ENCODE measurements around the gene ELP4.
"Not testable (repeated sequence)": the region's sequence is repeated elsewhere in the genome, so short reads cannot be mapped to it uniquely, and the experiment has no call there.

ELP4 gene

GRCh38 chr11:31702966-31703365 is 193.4 kb downstream of the ELP4 start:
- DNase-seq (ENCODE audit: low read depth in 3 of 3): no peak

DNA sequence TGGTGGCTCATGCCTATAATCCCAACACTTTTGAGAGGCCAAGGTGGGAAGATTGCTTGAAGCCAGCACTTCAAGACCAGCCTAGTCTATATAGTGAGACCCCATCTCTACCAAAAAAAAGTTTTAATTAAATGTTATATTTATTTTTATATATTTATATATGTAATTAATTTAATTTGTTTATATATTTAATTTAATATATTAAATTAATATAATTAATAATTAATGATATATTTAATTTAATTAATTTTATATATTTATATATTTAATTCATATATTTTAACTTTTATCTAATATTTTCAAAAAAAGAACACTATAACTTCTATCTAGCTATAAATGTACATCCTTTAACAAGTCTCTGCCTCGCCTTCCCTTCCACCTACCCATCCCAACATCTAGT is 196.8 kb downstream of the ELP4 start:
- no peak for DNase-seq (ENCODE audit: low read depth in 3 of 3)

- DNase-seq (ENCODE audit: low read depth in 3 of 3): no peak
These were observed 201.6 kb downstream of the ELP4 start for GRCh38 chr11:31711137-31711536.

DNA sequence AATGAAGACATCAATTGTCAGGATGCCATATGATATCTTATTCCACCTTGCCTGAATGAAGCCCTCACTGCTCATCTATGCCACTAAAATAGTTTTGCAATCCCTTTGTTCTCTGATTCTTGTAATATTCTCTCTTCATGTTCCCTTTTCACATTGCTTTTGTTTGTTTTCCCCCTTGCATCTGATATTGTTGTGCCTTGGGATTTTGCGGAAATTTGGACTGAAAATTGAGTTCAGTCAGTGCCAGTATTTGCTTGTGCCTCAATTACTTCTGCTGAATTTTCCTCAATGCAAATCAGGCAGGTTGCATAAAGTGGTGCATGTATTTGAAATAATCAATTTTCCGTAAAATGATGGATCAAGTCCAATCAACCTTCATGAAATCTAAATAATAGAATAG is 203.3 kb downstream of the ELP4 start:
- no peak for DNase-seq (ENCODE audit: low read depth in 3 of 3)

- no peak for DNase-seq (ENCODE audit: low read depth in 3 of 3)
These were observed 205.3 kb downstream of the ELP4 start for GRCh38 chr11:31714840-31715239.

DNA sequence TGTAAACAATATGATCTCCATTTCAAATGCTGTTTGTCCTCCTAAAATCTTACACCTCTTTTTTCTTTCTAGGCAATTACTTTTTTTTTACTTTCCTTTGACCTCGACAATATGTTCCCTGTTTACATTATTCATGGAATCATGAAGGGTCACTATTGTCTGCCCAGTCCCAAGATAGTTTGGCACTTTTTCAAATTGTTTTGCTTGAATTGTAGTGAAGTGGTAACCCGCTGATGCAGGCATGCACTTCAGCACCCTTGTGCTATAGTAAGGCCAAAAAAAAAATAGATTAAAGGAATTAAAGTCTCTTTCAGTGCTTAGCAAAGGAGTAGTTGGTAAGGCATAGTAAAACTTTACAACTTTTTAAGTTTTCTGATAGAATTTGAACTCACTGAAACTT is 210.7 kb downstream of the ELP4 start:
- DNase-seq (ENCODE audit: low read depth in 3 of 3): no peak

GRCh38 chr11:31720671-31721365 is 211.3 kb downstream of the ELP4 start:
- DNase-seq (ENCODE audit: low read depth in 3 of 3): no peak

- DNase-seq (ENCODE audit: low read depth in 3 of 3): no peak
These were observed 213.2 kb downstream of the ELP4 start for GRCh38 chr11:31722754-31723153.

DNA sequence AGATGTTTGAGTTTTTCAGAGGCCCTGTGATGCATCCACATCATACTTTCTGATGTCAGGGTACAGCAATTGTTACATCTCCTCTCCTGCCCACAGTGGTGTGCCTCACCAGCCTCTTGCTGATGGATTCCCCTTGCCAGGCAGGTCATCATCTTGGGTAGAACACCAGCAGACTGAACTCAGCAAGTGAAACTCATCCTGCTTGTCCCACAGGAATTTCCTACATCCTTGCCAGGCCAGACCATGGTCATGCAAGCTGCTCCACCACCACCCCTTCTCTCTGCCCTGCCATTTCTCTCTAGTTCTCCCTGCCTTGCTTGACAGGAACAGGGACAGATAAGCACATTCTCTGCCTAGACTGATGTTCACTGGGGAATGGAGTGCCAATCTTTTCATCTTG is 215.6 kb downstream of the ELP4 start:
- no peak for DNase-seq (ENCODE audit: low read depth in 3 of 3)

GRCh38 chr11:31728432-31728831 is 218.9 kb downstream of the ELP4 start:
- DNase-seq (ENCODE audit: low read depth in 3 of 3): no peak

- DNase-seq (ENCODE audit: low read depth in 3 of 3): no peak
These were observed 230.6 kb downstream of the ELP4 start for GRCh38 chr11:31740131-31740530.

- DNase-seq (ENCODE audit: low read depth in 3 of 3): not testable (repeated sequence)
These were observed 231.3 kb downstream of the ELP4 start for GRCh38 chr11:31740731-31741368.

GRCh38 chr11:31747581-31747980 is 238.0 kb downstream of the ELP4 start:
- no peak for DNase-seq (ENCODE audit: low read depth in 3 of 3)

GRCh38 chr11:31757260-31757835 is 247.8 kb downstream of the ELP4 start:
- DNase-seq (ENCODE audit: low read depth in 3 of 3): no peak

DNA sequence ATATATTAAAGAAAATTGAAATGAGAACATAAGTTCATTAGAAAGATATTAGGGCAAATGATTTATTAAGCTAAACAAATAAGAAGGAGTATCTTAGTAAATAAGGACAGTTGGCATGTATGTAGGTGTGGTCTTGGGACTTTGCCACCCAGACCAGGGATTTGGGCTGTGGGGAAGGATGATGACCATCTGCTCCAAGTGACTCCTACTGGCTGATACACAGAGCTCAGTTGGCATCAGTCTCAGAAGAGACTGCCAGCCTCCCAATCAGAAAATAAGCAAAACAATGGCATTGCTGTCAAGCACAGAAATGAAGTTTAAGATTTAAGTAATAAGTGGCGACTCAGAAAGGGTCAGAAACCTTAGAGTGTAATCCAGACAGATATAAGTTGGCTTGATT is 252.1 kb downstream of the ELP4 start:
- DNase-seq (ENCODE audit: low read depth in 3 of 3): no peak

DNA sequence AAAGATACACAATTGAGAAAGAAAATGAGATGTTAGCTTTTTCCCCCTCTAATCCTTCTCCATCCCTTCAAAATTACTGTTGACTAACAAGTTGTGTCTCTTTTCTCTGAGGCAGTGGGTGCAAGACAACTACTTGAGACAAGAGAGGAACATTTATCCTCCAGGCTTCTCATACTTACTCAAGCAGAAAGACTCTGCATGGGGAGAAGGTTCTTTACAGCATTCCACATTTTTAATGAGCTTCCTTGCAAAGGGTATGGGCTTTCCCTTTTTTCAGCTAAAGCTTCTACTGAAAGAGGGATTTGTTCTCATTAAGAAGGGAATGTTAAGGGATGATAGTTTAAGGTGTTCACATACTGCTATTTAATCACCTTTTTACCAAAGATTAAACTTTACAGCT is 253.7 kb downstream of the ELP4 start:
- no peak for DNase-seq (ENCODE audit: low read depth in 3 of 3)

GRCh38 chr11:31764261-31764660 is 254.7 kb downstream of the ELP4 start:
- DNase-seq (ENCODE audit: low read depth in 3 of 3): no peak

GRCh38 chr11:31764766-31765165 is 255.2 kb downstream of the ELP4 start:
- DNase-seq (ENCODE audit: low read depth in 3 of 3): no peak

- DNase-seq (ENCODE audit: low read depth in 3 of 3): no peak
These were observed 257.5 kb downstream of the ELP4 start for GRCh38 chr11:31767066-31767465.

DNA sequence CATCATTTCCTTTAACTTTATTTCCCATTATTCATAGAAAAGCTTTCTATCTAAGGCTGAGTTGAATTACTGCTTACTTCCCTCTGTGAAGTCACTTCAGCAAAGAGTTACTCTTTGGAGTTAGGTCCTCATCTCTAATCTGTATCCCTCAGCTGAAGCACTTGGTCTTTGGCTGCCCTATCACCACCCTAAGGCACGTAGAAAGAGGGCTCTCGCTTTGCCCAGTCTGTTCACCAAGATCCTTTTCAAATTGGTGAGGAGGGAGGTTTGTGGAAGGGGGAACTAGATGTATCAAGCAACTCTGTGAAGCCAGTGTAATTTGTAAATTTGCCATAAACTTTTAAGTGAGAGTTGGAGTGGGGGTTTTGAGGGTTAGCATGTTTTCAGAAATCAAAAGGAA is 258.1 kb downstream of the ELP4 start:
- no peak for DNase-seq (ENCODE audit: low read depth in 3 of 3)

DNA sequence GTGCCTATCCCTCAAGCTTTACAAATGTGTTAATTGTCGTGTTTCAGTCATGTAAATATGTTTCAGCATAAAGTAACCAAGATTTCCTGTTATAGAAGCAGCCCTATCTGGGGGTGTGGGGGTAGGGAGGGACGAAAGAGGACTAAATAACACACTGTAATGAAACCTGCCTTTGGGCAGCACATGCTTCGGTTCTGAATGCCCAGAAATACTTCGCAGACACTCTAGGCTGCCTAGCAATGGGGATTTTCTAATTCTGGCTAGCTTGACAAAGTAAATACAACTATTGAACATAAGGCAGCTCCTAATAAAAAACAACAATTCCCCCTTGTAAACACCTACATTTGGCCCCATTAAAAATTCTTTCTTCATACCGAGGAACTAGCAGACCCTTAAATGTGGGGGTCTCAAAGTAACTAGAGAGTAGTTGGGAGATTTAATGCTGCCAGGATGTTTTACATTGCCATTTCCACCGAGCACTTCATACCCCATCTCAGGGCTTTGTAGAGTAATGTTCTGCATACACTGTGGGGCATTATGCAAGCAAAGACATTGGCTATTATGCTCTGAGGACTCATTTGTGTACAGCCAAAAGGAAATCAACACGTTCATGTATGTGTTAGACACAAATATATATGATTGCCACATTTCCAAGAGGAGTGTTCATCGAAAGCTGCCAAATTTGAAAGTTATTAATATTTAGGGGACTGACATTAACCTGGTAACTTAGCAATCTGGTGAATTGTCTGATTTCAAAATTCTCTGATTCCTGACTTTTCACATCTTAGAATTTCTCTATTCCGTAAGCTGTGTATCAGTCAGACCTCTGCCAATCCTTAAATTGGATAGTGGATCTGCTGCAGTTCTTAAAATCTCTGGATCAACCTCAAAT is 259.4 kb downstream of the ELP4 start:
- DNase-seq (ENCODE audit: low read depth in 3 of 3): no peak

GRCh38 chr11:31770011-31770700 is 260.6 kb downstream of the ELP4 start:
- no peak for DNase-seq (ENCODE audit: low read depth in 3 of 3)
